Esophagus muscularis mucosa (tissue), 4 donors: ENCODE results near the gene RAB3C. TPM values are rescaled to one million over a fixed set of nuclear protein-coding genes. Genes with fewer than 3 reads are reported as not detected.

ENCODE experiments used
- DNase-seq: peaks from one replicate; pipeline ENCODE4 v3.0.0-alpha.2; 2017; ENCODE audit errors: extremely low spot score
- H3K27ac ChIP-seq, 4 donors: fragments of 200-600 bp; sonication (generic); replicated peaks in 1 of 4; 1 replicate in 3 of 4; 2 replicates in 1 of 4; pipeline ENCODE4 v1.5.1; 2016 to 2019; ENCODE audit warnings: mild to moderate bottlenecking in 1 of 4
- H3K27me3 ChIP-seq, 4 donors: fragments of 200-600 bp; sonication (generic); one replicate each; pipeline versions ENCODE4 v1.5.1 to v1.6.0; 2016 to 2019
- H3K36me3 ChIP-seq, 4 donors: fragments of 200-600 bp; sonication (generic); one replicate each; pipeline ENCODE4 v1.5.1; 2016 to 2019
- H3K4me1 ChIP-seq, 4 donors: fragments of 200-600 bp; sonication (generic); one replicate each; pipeline ENCODE4 v1.5.1; 2016 to 2019
- H3K4me3 ChIP-seq, 4 donors: fragments of 200-600 bp; sonication (generic); 1 replicate in 2 of 4; 2 replicates in 2 of 4; pipeline ENCODE4 v1.5.1; 2016 to 2019; ENCODE audit warnings: mild to moderate bottlenecking in 4 of 4, moderate library complexity in 1 of 4
- H3K9me3 ChIP-seq, 4 donors: fragments of 200-600 bp; sonication (generic); 1 replicate in 3 of 4; 2 replicates in 1 of 4; pipeline ENCODE4 v1.5.1; 2016 to 2019
- CTCF ChIP-seq, 3 experiments: fragments of 200-600 bp in 2 of 3; fragments of 450-650 bp in 1 of 3; sonication (generic) in 2 of 3; IDR thresholded peaks; one replicate each; pipeline ENCODE4 v1.5.1; 2017 to 2019; ENCODE audit warnings: antibody characterized with exemption in 3 of 3, mild to moderate bottlenecking in 2 of 3, moderate library complexity in 1 of 3
- EP300 ChIP-seq: sonication (generic); formaldehyde crosslinking; IDR thresholded peaks from one replicate; pipeline ENCODE4 v1.6.1; 2017; ENCODE audit warnings: antibody characterized with exemption
- POLR2A ChIP-seq: fragments of 450-650 bp; IDR thresholded peaks from one replicate; pipeline ENCODE4 v1.6.1; 2017; ENCODE audit warnings: antibody characterized with exemption, moderate library complexity, mild to moderate bottlenecking, low read depth
- POLR2AphosphoS5 ChIP-seq, 2 donors: sonication (generic); formaldehyde crosslinking; IDR thresholded peaks; one replicate each; pipeline ENCODE4 v1.6.1; 2017; ENCODE audit warnings: antibody characterized with exemption in 2 of 2
- WGBS: methylation state at CpG from one replicate; pipeline ENCODE4 v1.1.5; 2018; 5-methylcytosine and 5-hydroxymethylcytosine counted together
- intact Hi-C: fragments of 100-400 bp; cut with DNase I; formaldehyde crosslinking; loops from one replicate; pipeline ENCODE4 v1.15.1; 2023
- total RNA-seq, 4 donors: library from RNA; depleted of rRNA; stranded (reverse); fragments of >200 nt; gene quantifications; one replicate each; pipeline versions ENCODE4 v1.1.0 to v1.2.1, GENCODE V29; 2016

The RAB3C gene
- total RNA-seq, 4 donors from 2014 or later, result 2.6 to 9.6 (median 5.9) TPM

- H3K4me1 ChIP-seq, result no peaks in the 10 kb centered on the region
- no peak overlapping the region for H3K4me3 ChIP-seq
- no peaks in the 10 kb centered on the region for H3K36me3 ChIP-seq
- DNase-seq, result no peak
- no peaks in the 10 kb centered on the region for H3K9me3 ChIP-seq
- no peaks in the 10 kb centered on the region for H3K27me3 ChIP-seq
- H3K27ac ChIP-seq, result no peak overlapping the region
- intact Hi-C loops, result no loop called here
- WGBS, result 81% methylated on average over 5 of the region's 5 CpGs
- no peak for TF ChIP-seq CTCF (IDR thresholded peaks at IDR 0.05)
- no peak for TF ChIP-seq POLR2AphosphoS5 (IDR thresholded peaks at IDR 0.05)
- TF ChIP-seq EP300, result no peak
- no peak for TF ChIP-seq POLR2A
Measured at GRCh38 chr5:58711965-58712364, 129.1 kb downstream of the RAB3C start.

GRCh38 chr5:58714046-58714445 lies 131.2 kb downstream of the RAB3C start:
- no peak for DNase-seq
- Histone ChIP-seq H3K9me3 (no peaks in the 10 kb centered on the region), H3K4me1 (no peaks in the 10 kb centered on the region), H3K27ac (no peak overlapping the region), H3K4me3 (no peak overlapping the region), H3K27me3 (no peaks in the 10 kb centered on the region), H3K36me3 (no peaks in the 10 kb centered on the region)
- intact Hi-C loops, result no loop called here
- 78% methylated on average over 1 of the region's 1 CpG for WGBS
- TF ChIP-seq POLR2AphosphoS5 (IDR thresholded peaks at IDR 0.05), result no peak
- no peak for TF ChIP-seq EP300
- no peak for TF ChIP-seq CTCF (IDR thresholded peaks at IDR 0.05)
- TF ChIP-seq POLR2A, result no peak

- Histone ChIP-seq H3K27ac (no peak overlapping the region), H3K36me3 (no peaks in the 10 kb centered on the region), H3K4me3 (no peak overlapping the region), H3K4me1 (no peaks in the 10 kb centered on the region), H3K9me3 (no peaks in the 10 kb centered on the region), H3K27me3 (no peaks in the 10 kb centered on the region)
- intact Hi-C loops, result no loop called here
- no peak for TF ChIP-seq POLR2A
- TF ChIP-seq CTCF (IDR thresholded peaks at IDR 0.05), result no peak
- TF ChIP-seq EP300, result no peak
- no peak for TF ChIP-seq POLR2AphosphoS5 (IDR thresholded peaks at IDR 0.05)
- DNase-seq, result no peak
- 82% methylated on average over 2 of the region's 2 CpGs for WGBS
Measured at GRCh38 chr5:58715997-58716656, 133.3 kb downstream of the RAB3C start.

- Histone ChIP-seq H3K9me3 (no peaks in the 10 kb centered on the region), H3K4me3 (no peak overlapping the region), H3K27me3 (no peaks in the 10 kb centered on the region), H3K4me1 (no peaks in the 10 kb centered on the region), H3K27ac (no peak overlapping the region), H3K36me3 (no peaks in the 10 kb centered on the region)
- WGBS, result 81% methylated on average over 5 of the region's 5 CpGs
- intact Hi-C loops, result no loop called here
- DNase-seq, result no peak
- no peak for TF ChIP-seq EP300
- no peak for TF ChIP-seq POLR2AphosphoS5 (IDR thresholded peaks at IDR 0.05)
- no peak for TF ChIP-seq POLR2A
- TF ChIP-seq CTCF (IDR thresholded peaks at IDR 0.05), result no peak
Measured at GRCh38 chr5:58716713-58717112, 133.8 kb downstream of the RAB3C start.
